GM12878 (cell line): Measurements from ENCODE around the gene DUSP8.

Experiments used
- CTCF ChIP-seq, 3 experiments: IDR thresholded peaks in 2 of 3; conservative IDR thresholded peaks in 1 of 3; 2 replicates each; pipeline ENCODE4 v1.5.1; 2011; ENCODE audit warnings: low read depth in 3 of 3, low read length in 3 of 3, mild to moderate bottlenecking in 3 of 3, control low read depth in 2 of 3, moderate library complexity in 2 of 3, inconsistent platforms in 1 of 3, mixed read lengths in 1 of 3; ENCODE audit not compliant: control insufficient read depth in 2 of 3, insufficient read depth in 1 of 3; ENCODE audit errors: extremely low read depth in 1 of 3
- YY1 ChIP-seq: IDR thresholded peaks from 2 replicates; pipeline ENCODE4 v1.6.1; 2011; ENCODE audit warnings: low read depth, mild to moderate bottlenecking, low read length
- TF ChIP-seq, protein P1 (sequence below): fragments of 450-650 bp; IDR thresholded peaks from 2 replicates; pipeline ENCODE4 v1.6.1; 2016; ENCODE audit warnings: mild to moderate bottlenecking

DNA sequence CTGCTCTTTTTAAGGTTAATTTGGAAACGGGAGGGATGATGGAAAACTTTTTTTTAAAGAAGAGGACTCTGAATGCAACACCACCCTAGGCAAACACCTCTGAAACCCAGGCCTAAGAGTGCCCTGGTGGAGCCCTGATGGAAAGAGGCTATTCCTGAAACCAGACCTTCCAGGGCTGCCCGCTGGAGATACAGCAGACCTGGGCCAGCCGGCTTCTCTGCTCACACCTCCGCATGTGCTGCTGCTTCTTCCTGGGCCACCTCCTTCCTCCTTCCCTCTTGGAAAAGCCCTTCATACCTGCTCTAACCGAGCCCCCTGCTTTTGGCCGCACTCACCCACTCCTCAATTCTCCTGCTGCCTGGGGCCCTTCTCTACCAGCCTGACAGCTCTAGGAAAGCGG is 37.9 kb downstream of the DUSP8 start:
- TF ChIP-seq CTCF (IDR thresholded peaks at IDR 0.05 in 2 of 3, conservative IDR thresholded peaks at IDR 0.05 in 1 of 3; ENCODE audit: control insufficient read depth in 2 of 3, extremely low read depth in 1 of 3, insufficient read depth in 1 of 3, low read depth in 3 of 3, low read length in 3 of 3): no peak
- TF ChIP-seq, protein P1, sequence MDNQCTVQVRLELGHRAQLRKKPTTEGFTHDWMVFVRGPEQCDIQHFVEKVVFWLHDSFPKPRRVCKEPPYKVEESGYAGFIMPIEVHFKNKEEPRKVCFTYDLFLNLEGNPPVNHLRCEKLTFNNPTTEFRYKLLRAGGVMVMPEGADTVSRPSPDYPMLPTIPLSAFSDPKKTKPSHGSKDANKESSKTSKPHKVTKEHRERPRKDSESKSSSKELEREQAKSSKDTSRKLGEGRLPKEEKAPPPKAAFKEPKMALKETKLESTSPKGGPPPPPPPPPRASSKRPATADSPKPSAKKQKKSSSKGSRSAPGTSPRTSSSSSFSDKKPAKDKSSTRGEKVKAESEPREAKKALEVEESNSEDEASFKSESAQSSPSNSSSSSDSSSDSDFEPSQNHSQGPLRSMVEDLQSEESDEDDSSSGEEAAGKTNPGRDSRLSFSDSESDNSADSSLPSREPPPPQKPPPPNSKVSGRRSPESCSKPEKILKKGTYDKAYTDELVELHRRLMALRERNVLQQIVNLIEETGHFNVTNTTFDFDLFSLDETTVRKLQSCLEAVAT: no peak
- no peak for TF ChIP-seq YY1
